ENCODE measurements around the gene SDE2.
"Not testable (repeated sequence)": the region's sequence is repeated elsewhere in the genome, so short reads cannot be mapped to it uniquely, and the experiment has no call there.

The SDE2 gene

DNA sequence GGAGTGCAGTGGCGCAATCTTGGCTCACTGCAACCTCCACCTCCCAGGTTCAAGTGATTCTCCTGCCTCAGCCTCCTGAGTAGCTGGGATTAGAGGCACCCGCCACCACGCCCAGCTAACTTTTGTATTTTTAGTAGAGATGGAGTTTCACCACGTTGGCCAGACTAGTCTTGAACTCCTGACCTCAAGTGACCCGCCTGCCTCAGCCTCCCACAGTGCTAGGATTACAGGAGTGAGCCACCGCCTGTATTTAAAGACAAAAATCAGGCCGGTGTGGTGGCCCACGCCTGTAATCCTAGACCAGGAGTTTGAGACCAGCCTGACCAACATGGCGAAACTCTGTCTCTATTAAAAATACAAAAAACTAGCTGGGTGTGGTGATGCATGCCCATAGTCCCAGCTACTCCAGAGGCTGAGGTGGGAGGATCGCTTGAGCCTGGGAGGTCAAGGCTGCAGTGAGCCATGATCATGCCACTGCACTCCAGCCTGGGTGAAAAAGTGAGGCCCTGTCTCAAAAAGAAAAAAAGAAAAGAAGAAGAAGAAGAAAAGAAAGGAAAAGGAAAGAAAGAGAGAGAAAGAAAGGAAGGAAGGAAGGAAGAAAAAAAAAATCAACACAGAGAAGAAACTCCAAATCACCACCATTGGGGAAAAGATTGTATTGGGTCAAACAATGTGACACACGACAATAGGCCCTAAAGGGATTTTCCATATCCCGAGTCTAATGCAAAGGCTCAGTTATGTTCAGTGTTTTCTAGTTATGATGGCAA lies 8.2 kb upstream of the SDE2 start:
- in situ Hi-C loops (cut with HindIII; ENCODE audit: low sequenced_read_pairs), result not testable (repeated sequence)

GRCh38 chr1:226006686-226007085 lies 7.5 kb upstream of the SDE2 start:
- in situ Hi-C loops (cut with HindIII; ENCODE audit: low sequenced_read_pairs), result no loop called here

DNA sequence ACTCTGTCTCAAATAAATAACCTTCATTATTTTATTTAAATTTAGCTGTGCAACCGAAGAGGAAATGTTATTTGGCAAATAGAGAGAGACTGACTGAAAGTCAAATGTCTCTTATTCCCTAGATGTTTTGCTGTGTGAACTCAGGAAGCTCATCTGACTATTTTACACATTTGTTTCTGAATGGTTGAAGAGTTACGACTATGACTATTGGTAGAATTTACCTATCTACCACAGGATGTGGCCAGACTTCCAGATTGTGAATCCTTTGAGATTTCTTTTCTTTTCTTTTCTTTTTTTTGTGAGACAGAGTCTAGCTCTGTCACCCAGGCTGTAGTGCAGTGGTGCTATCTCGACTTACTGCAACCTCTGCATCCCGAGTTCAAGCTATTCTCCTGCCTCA lies 5.3 kb upstream of the SDE2 start:
- in situ Hi-C loops (cut with HindIII; ENCODE audit: low sequenced_read_pairs), result no loop called here

- in situ Hi-C loops (cut with HindIII; ENCODE audit: low sequenced_read_pairs), result no loop called here
Measured at GRCh38 chr1:226003502-226004170, 4.5 kb upstream of the SDE2 start.

DNA sequence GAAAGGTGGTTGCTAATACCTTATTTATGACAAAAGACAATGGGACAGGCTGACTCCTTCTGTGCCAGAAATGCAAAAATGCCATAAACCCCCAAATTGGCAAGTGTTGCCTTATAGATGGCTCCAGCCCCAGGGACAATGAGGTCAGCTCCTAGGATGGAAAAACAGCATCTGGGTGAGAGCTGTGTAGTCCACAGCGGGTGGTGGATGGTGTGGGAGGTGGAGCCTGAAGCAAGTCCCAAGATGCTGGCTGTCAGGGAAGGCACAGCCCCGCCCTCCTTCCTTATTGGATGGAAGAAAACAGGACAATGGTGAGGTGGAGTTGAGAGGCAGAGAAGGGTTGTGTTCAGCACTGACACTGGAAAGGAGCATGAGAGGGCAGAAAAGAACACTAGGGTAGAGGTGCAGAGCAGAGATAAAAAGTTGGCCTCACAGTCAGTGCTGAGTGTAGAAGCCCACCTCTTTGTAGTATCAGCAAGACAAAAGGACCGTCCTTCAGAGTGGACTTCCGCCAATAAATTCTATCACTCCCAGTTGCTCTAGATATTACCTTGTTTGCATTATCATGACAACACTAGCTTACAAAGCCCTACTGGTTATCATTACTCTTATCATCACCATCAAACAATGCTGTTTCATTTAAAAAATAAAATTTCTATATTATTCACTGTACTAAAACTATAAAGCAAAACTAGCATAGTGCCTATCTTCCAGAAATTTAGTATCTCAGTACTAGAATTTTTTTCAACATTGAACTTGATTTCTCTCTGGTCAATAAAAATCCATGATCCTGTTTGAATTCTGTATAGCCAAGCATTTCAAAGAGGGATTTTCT lies 3.7 kb upstream of the SDE2 start:
- in situ Hi-C loops (cut with HindIII; ENCODE audit: low sequenced_read_pairs), result no loop called here

DNA sequence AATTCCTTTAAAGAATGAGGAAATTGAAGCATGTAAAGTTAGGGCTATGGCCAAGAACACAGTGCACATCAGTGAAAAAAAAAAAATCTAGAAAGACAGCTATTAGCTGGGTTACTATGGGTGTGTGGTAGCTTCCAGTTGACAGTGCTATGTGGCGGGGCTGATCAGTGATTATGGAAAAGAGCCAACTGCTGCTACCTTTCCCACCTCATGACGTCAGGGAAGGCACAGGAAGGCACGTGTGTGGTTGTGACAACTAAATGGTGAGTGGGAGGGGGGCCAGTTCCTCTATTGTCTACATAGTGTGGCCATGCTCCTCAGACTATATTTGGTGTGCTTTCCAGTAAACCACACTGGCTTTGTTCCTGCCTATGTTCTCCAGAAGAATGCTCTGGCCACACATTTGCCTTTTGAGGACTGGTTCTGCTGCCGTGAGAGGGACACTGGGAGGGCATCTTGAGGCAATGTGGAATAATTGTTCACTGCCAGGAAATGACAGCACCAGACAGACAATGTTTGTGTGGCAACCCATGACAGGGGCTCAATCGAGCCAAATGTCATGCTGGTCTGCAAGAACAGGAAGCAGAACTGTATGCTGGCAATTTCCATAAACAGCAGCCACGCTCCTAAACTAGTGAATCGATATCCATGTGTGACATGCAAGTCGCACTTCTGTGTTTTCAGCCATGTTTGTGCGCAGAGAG lies 3.0 kb upstream of the SDE2 start:
- in situ Hi-C loops (cut with HindIII; ENCODE audit: low sequenced_read_pairs), result no loop called here

GRCh38 chr1:226001088-226001487 lies 1.9 kb upstream of the SDE2 start:
- in situ Hi-C loops (cut with HindIII; ENCODE audit: low sequenced_read_pairs), result no loop called here

- in situ Hi-C loops (cut with HindIII; ENCODE audit: low sequenced_read_pairs), result not testable (repeated sequence)
Measured at GRCh38 chr1:226000493-226001081, 1.4 kb upstream of the SDE2 start.

DNA sequence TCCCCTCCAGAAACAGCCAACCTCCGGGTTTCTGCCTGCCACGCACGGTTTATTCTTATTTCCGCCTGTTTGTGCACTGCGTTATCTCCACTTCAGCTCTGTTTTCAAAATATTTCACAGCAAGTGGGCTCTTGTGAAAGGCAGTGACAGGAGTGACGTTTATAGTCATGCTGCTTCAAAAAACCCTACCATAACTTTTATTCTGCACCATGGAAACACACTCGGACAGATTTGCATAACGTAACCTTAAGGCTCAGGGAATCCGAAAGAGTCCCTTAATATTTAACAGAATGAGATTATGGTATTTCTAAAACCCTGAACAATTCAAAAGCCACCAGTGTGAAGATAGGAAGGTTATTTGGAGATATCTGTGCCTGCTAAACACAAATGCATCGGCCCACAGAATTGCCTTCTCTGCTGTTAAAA lies 782 bp upstream of the SDE2 start:
- in situ Hi-C loops (cut with HindIII; ENCODE audit: low sequenced_read_pairs), result loop anchor here (25.0 kb wide), 1 partner anchor 513 kb away; no protein-coding TSS in a partner anchor

DNA sequence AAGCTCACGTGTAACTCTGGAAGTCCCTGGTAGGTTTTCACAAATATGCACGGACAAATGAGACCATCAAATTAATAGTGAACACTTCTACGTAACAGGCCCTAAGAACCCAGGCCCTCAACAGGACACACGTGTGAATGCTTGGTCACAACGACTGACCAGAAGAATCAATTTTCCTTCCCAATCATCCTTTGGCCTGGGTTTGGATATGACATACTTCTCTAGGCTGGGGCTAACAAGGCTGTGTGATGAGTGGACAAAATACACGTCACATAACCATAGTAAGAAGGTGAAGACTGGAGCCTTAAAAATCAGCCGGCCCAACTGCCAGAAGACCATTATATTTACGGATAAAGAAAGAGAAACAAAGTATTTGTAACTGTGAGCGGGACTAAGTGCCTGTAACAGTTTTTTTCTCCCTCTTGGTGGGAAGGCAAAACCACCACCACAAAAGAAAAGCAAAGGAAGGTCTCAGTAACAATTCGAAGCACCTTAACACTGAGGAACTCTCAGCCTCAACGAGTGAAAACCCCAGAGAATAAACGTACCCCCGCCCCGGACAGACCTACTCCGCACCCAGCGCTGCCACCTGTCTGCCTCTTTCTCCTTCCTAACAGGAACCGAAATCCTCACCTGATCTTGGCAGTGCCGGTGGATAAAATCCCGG lies 450 bp downstream of the SDE2 start:
- in situ Hi-C loops (cut with HindIII; ENCODE audit: low sequenced_read_pairs), result loop anchor here (25.0 kb wide), 1 partner anchor 511 kb away; no protein-coding TSS in a partner anchor

- in situ Hi-C loops (cut with HindIII; ENCODE audit: low sequenced_read_pairs), result loop anchor here (25.0 kb wide), 1 partner anchor 510 kb away; no protein-coding TSS in a partner anchor
Measured at GRCh38 chr1:225996946-225997545, 2.1 kb downstream of the SDE2 start.

- in situ Hi-C loops (cut with HindIII; ENCODE audit: low sequenced_read_pairs), result loop anchor here (25.0 kb wide), 1 partner anchor 509 kb away; no protein-coding TSS in a partner anchor
Measured at GRCh38 chr1:225995919-225996864, 3.0 kb downstream of the SDE2 start.

- in situ Hi-C loops (cut with HindIII; ENCODE audit: low sequenced_read_pairs), result loop anchor here (25.0 kb wide), 1 partner anchor 504 kb away; no protein-coding TSS in a partner anchor
Measured at GRCh38 chr1:225990705-225991464, 8.3 kb downstream of the SDE2 start.

- in situ Hi-C loops (cut with HindIII; ENCODE audit: low sequenced_read_pairs), result loop anchor here (10.0 to 25.0 kb wide), 2 partner anchors 433 to 500 kb away; no protein-coding TSS in a partner anchor
Measured at GRCh38 chr1:225987491-225988316, 11.4 kb downstream of the SDE2 start.

DNA sequence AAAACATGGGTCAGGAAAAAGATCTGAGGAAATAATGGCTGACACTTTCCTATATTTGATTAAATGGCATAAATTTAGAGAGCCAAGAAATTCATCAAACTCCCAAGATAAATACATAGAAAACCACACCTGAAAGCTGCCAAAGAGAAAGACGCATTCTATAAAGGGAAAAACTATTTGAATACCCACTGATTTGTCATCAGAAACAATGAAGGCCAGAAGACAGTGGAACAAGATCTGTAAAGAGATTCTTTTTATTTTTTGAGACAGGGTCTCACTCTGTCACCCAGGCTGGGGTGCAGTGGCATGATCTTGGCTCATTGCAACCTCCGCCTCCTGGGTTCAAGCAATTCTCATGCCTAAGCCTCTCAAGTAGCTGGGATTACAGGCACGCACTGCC lies 17.4 kb downstream of the SDE2 start:
- in situ Hi-C loops (cut with HindIII; ENCODE audit: low sequenced_read_pairs), result loop anchor here (10.0 to 25.0 kb wide), 2 partner anchors 427 to 494 kb away; no protein-coding TSS in a partner anchor
